ENCODE measurements around the gene FUT3. TPM values are rescaled to one million over a fixed set of nuclear protein-coding genes. Genes with fewer than 3 reads are reported as not detected.

Gene FUT3
- total RNA-seq, 1 experiment from 2014 or later: 2.6 TPM

- BruUV-seq (replicated peaks): no TSS peak
- ATAC-seq (no peak), DNase-seq (ENCODE audit: low read depth, low spot score) (no peak)
- Histone ChIP-seq H2AFZ (ENCODE audit: low read depth, low read length, poor library complexity, severe bottlenecking) (no peak overlapping the region), H3K4me2 (ENCODE audit: low read length) (no peak overlapping the region), H3K9me3 (ENCODE audit: control insufficient read depth in 1 of 2, insufficient read depth in 1 of 2, low read depth in 1 of 2, low read length in 2 of 2) (no peaks in the 10 kb centered on the region), H3K27me3 (ENCODE audit: insufficient read depth, low read length) (no peaks in the 10 kb centered on the region), H3K4me3 (replicated peaks in 1 of 2; ENCODE audit: low read depth in 1 of 2, low read length in 2 of 2) (no peak overlapping the region), H3K9me2 (ENCODE audit: insufficient read depth) (no peaks in the 10 kb centered on the region), H3K4me1 (ENCODE audit: control insufficient read depth in 1 of 2, insufficient read depth in 2 of 2, low read length in 2 of 2) (peaks cover 5 to 16% of the 10 kb centered on the region in 2 experiments), H3K36me3 (ENCODE audit: control insufficient read depth in 1 of 2, insufficient read depth in 2 of 2, low read length in 2 of 2) (no peaks in the 10 kb centered on the region), H4K20me1 (ENCODE audit: insufficient read depth) (no peaks in the 10 kb centered on the region), H3K27ac (ENCODE audit: low read depth, low read length) (no peak overlapping the region), H3K9ac (ENCODE audit: low read length) (no peak overlapping the region), H3K79me2 (ENCODE audit: insufficient read depth, low read length) (no peaks in the 10 kb centered on the region)
- POLR2A ChIA-PET: interaction anchor here (0.9 to 2.8 kb wide), 2 partner anchors 18 to 19 kb away, joined by 3 to 9 read pairs; partner anchors contain the start of gene DUS3L
- CTCF ChIA-PET: interaction anchor here (2.1 kb wide), 1 partner anchor 120 kb away, joined by 4 read pairs; no protein-coding TSS in a partner anchor
- TF ChIP-seq SP1 (IDR thresholded peaks at IDR 0.05; ENCODE audit: low read depth): no peak
- TF ChIP-seq, protein P1, sequence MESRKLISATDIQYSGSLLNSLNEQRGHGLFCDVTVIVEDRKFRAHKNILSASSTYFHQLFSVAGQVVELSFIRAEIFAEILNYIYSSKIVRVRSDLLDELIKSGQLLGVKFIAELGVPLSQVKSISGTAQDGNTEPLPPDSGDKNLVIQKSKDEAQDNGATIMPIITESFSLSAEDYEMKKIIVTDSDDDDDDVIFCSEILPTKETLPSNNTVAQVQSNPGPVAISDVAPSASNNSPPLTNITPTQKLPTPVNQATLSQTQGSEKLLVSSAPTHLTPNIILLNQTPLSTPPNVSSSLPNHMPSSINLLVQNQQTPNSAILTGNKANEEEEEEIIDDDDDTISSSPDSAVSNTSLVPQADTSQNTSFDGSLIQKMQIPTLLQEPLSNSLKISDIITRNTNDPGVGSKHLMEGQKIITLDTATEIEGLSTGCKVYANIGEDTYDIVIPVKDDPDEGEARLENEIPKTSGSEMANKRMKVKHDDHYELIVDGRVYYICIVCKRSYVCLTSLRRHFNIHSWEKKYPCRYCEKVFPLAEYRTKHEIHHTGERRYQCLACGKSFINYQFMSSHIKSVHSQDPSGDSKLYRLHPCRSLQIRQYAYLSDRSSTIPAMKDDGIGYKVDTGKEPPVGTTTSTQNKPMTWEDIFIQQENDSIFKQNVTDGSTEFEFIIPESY (IDR thresholded peaks at IDR 0.05; ENCODE audit: extremely low read depth, insufficient replicate concordance, low read length): no peak
- TF ChIP-seq ZFX (IDR thresholded peaks at IDR 0.05): no peak
- no peak for TF ChIP-seq CBX3 (IDR thresholded peaks at IDR 0.05; ENCODE audit: low read depth)
- TF ChIP-seq POLR2A (IDR thresholded peaks at IDR 0.05; ENCODE audit: borderline replicate concordance, extremely low read depth, insufficient read depth, insufficient read length): no peak
- RAD21 ChIA-PET (ENCODE audit: low non-redundant PET in 1 of 2, low total read pairs in 2 of 2, uncharacterized antibody in 2 of 2, unreplicated experiment in 2 of 2): no interaction called here
- intact Hi-C loops (cut with micrococcal nuclease): no loop called here
These were observed 42.2 kb downstream of the FUT3 start for GRCh38 chr19:5809053-5809452.

GRCh38 chr19:5808120-5808816 lies 43.0 kb downstream of the FUT3 start:
- ATAC-seq (no peak), DNase-seq (ENCODE audit: low read depth, low spot score) (no peak)
- intact Hi-C loops (cut with micrococcal nuclease): no loop called here
- ChIA-PET POLR2A (interaction anchor here (2.8 kb wide), 1 partner anchor 20 kb away, joined by 9 read pairs; no protein-coding TSS in a partner anchor), RAD21 (ENCODE audit: low non-redundant PET in 1 of 2, low total read pairs in 2 of 2, uncharacterized antibody in 2 of 2, unreplicated experiment in 2 of 2) (interaction anchor here in 1 of 2 experiments (0.5 kb wide), 1 partner anchor 85 kb away, joined by 3 read pairs; no protein-coding TSS in a partner anchor), CTCF (interaction anchor here (0.7 to 2.1 kb wide), 2 partner anchors 16 to 119 kb away, joined by 4 read pairs; no protein-coding TSS in a partner anchor)
- no peak for TF ChIP-seq CBX3 (IDR thresholded peaks at IDR 0.05; ENCODE audit: low read depth)
- TF ChIP-seq EZH2 (IDR thresholded peaks at IDR 0.05): no peak
- no peak overlapping the region for H3K27ac ChIP-seq (ENCODE audit: low read depth, low read length)
- H3K9ac ChIP-seq (ENCODE audit: low read length): no peak overlapping the region
- H3K4me2 ChIP-seq (ENCODE audit: low read length): no peak overlapping the region
- H3K79me2 ChIP-seq (ENCODE audit: insufficient read depth, low read length): no peaks in the 10 kb centered on the region
- H3K9me3 ChIP-seq (ENCODE audit: control insufficient read depth in 1 of 2, insufficient read depth in 1 of 2, low read depth in 1 of 2, low read length in 2 of 2): no peaks in the 10 kb centered on the region
- H2AFZ ChIP-seq (ENCODE audit: low read depth, low read length, poor library complexity, severe bottlenecking): no peak overlapping the region
- no peaks in the 10 kb centered on the region for H3K9me2 ChIP-seq (ENCODE audit: insufficient read depth)
- BruUV-seq (replicated peaks): no TSS peak
- H3K4me3 ChIP-seq (replicated peaks in 1 of 2; ENCODE audit: low read depth in 1 of 2, low read length in 2 of 2): no peak overlapping the region
- H3K36me3 ChIP-seq (ENCODE audit: control insufficient read depth in 1 of 2, insufficient read depth in 2 of 2, low read length in 2 of 2): no peaks in the 10 kb centered on the region
- H3K4me1 ChIP-seq (ENCODE audit: control insufficient read depth in 1 of 2, insufficient read depth in 2 of 2, low read length in 2 of 2): peaks cover 5 to 23% of the 10 kb centered on the region in 2 experiments
- H4K20me1 ChIP-seq (ENCODE audit: insufficient read depth): no peaks in the 10 kb centered on the region
- H3K27me3 ChIP-seq (ENCODE audit: insufficient read depth, low read length): no peaks in the 10 kb centered on the region

Data from HCT116 (cell line).